Measurements from ENCODE around the gene TIMP1.
"Not testable (repeated sequence)": the region's sequence is repeated elsewhere in the genome, so short reads cannot be mapped to it uniquely, and the experiment has no call there.

Gene TIMP1

DNA sequence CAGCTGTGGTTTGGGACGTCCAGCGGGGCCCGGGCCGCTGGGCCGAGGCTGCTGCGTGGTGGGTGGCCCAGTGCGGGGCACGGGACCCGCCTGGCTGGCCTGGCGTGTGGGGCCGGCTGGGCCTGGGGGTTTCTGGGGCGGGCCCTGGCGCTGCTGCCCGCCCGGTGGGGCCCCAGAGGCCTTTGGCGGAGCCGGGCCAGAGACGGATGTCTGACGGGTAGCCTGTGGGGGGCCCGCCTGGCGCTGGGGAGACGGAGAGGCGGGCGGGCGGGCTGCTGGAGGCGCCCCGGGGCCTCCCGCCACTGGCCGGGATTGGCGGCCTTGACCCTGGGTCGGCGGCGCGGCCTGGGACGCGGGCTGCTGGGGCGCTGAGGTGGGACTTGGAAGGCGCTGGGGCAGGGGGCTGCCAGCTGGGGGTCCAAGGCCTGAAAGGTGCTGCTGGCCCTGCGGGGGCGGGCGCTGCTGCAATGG lies 8.1 kb upstream of the TIMP1 start:
- no peak for DNase-seq

DNA sequence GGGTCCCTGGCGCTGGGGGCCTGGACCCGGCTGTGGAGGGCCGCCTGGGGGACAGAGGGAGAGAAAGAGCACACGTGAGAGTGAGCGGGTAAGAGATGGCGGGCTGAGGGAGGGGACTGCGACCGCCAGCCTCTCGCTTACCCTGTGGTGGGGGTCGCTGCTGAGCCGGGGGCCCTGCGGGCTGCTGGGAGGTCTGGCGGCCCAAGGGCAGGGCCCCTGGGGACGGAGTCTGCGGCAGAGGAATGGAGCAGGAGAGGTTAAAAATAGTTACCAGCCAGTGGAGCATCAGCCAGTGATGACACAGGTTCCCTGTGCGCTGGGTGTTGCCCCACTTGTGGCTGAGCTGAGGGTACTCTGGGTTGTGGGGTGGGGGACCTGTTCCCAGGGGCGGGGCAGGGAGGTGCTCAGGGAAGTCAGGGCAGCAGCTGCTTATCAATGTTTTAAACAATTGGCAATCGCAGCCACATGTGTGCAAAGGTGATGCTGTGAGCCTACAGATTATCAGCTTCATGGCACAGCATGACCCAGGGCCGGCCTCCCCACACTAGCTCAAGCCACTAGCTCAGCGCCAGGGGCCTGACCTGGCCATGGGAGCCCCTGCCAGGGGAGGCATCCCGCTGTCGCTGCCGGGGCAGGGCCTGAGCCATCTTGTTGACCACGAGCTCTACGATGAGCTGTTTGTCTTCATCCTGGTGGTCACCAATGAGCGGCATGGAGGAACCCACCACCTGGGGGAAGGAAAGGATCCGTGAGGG lies 7.5 kb upstream of the TIMP1 start:
- DNase-seq = no peak

DNA sequence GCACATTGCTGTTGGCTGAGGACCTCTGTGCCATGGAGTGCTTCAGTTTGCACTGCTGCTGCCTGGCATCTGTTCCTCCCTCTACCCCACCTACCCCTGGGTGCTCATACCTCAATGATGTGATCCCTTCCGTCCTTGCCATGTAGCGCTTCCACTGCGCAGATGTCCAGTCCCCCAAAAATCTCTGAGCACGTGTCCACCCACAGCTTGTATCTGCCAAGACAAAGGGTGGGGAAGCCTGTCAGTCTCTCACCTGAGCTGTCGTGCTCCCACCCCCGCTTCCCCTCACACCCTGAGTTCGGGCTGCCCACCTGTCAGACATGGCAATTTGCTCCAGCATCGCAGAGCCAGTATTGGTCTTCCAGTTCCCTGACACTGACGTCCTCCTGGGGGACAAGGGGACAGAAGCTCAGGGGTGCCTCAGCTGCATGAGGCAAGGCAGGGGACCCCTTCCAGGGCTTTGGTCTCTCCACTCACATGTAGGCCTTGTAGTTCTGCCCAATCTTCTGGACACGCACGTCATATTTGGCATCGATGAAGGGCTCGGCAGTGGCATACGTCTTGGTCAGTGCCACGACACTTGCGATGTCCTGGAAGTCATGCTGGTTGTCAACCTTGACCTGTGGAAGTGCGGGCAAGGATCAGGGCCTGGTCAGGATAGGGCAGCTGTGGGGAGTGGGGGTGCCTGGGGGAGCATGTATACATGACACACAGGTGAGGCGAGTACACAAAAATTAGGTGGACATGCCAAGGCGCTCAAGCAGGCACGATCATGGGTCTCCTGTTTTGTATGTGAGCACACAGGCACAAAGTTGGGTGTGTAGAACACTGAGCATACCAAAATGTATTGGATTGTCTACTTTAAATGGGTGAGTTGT lies 6.0 kb upstream of the TIMP1 start:
- DNase-seq = no peak

GRCh38 chrX:47577424-47577823 lies 4.8 kb upstream of the TIMP1 start:
- no peak for DNase-seq

DNA sequence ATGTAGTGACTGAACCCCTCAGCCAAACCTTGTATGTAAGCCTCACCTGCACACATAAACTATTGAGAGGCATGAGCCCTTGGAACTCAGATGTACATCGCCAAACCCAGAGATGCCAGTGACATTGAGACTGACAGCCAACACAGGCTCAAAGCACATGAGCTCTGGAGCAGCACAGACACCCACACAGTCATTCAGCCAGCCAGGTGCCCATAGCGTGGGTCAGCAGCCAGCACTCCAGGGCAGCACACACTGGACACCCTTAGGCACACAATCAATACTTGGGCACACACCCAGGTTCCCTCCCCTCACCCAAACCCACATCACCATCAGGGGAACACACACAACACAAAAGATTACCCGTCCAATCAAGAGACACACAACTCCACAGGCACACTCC lies 4.3 kb upstream of the TIMP1 start:
- DNase-seq = no peak

DNA sequence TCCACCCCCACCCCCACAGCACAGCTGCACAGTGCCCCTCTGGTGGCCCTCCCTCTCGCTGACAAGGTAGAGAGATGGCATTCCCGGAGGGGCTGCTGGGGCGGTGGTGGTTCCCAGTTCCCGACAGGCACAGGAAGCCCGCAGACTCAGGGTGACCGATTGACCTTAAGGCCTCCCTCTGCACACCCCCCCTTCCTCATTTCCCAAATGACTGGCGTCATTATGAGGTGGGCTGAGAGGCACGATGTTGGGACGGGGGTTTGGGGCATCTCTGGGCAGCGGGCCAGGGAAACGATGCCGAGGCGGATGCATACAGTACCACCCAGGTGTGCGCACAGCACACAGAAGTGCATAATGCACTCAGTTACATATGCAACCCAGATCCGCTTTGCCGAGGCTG lies 3.5 kb upstream of the TIMP1 start:
- DNase-seq = no peak

DNA sequence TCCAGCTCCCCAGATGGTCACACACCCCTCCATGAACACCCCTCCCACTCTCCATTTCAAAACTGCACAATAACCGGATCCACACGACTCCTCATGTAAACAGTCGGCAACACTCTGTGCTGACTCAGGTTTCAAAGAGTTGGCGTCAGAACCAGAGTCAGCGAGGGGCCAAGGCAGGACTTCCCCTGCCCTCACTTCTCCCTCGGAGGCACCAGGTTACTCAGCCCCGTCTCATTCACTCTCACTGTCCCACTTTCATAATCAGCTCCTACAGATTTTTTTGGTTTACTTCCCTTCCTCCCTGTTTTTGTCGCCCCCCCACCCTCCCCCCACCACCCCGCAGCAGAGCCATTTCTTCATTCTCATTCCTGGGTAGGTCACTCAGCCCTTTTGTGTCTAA lies 2.7 kb upstream of the TIMP1 start:
- peak; percentile 61 for DNase-seq

DNA sequence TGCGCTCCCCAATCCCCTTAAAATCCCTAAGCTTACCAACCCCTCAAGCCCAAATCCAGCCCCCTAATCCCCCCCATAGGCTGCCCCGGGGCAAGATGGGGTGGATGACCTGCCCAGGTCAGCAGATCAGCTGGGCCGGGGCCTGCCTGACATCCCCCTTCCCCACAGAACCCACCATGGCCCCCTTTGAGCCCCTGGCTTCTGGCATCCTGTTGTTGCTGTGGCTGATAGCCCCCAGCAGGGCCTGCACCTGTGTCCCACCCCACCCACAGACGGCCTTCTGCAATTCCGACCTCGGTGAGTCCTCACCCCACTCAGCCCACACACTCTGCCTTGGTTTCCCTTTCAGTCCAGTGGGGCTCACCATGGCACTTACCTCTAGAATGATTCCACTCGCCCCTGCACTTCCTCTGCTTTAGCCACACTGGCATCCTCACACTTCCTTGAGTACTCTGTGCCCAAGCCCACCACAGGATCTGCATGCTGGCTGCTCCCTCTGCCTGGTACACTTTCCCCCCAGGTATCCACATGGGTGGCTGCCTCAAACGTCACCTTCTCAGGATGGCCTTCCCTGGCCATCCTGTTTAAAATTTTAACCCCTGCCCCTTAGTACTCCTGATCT lies 1.1 kb downstream of the TIMP1 start:
- no peak for DNase-seq

DNA sequence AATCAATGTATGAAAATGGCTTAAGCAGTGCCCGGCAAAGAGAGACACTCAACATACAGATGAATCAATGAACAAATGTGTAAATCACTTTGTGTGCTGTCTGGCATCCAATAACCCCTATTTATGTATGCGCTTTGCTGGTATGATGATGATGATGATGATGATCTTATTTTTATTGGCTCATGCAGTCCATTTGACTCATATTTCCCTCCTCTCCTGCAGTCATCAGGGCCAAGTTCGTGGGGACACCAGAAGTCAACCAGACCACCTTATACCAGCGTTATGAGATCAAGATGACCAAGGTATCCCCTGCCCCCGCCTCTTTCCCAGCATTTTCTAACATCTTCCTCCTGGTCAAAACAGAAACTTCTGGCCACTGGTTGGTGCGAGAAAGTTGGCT lies 2.5 kb downstream of the TIMP1 start:
- no peak for DNase-seq

- no peak for DNase-seq
Measured at GRCh38 chrX:47585273-47585672, 3.0 kb downstream of the TIMP1 start.

DNA sequence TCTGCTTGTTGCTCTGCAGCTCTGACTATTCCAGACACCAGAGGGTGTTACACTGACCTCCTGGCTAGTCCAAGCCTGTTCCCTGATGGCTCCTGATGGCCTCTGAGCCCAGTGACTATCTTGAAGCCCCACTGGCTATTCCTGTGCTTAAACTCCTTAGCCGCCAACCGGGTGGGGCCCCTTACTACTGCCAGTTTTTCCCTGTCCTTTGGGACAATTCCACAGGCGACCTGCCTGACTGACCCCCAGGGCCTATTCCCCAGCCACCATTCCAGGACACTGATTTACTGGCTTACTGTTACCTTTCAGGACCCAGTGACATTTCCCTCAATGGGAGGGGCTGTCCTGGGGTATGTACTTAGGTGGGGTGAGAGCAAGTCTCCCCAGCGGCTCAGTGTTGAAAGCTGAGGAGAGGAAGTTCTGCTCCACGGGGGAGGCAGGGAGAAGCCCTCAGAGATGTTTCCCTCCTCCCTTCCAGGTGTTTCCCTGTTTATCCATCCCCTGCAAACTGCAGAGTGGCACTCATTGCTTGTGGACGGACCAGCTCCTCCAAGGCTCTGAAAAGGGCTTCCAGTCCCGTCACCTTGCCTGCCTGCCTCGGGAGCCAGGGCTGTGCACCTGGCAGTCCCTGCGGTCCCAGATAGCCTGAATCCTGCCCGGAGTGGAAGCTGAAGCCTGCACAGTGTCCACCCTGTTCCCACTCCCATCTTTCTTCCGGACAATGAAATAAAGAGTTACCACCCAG lies 4.0 kb downstream of the TIMP1 start:
- DNase-seq = no peak

- DNase-seq = no peak
Measured at GRCh38 chrX:47587091-47587891, 5.1 kb downstream of the TIMP1 start.

DNA sequence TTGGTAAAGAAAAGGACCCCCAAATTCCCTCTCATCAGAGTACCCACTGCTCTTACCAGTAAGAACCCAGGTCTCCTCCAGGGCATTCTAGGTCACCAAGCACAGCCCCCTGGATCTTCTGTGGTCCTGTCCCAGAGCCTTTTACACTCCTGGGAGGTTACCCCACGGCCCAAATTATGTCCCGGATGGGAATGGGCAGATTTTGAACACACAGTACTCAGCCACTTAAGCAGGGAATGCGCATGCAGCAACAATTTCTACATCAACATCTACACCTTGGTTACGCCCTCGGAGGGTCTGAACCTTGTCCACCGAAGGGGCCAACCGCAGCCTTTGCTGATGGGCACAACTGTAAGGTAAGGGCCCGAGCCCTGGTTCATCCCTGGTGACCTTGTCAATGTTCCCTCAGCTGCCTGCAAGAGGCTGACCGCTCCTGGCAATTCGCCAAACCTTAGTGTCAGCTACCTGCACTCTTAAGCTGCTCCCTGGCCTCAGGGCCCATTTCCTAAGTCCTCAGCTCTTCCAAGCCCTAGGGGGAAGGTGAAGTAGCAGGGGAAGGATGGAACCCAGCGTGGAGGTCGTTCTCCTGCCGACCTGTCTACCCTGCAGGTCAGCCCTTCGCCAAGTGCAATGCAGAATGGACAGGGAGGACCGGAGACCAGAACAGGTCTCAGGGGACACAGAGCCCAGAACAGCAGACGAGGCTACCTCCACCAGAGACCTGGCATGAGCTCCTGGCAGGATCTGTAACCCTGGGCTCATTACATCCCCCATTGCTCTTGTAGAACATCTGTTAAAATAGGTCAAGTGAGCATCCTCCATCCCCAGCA lies 5.9 kb downstream of the TIMP1 start:
- no peak for DNase-seq

- no peak for DNase-seq
Measured at GRCh38 chrX:47590984-47591383, 8.7 kb downstream of the TIMP1 start.

DNA sequence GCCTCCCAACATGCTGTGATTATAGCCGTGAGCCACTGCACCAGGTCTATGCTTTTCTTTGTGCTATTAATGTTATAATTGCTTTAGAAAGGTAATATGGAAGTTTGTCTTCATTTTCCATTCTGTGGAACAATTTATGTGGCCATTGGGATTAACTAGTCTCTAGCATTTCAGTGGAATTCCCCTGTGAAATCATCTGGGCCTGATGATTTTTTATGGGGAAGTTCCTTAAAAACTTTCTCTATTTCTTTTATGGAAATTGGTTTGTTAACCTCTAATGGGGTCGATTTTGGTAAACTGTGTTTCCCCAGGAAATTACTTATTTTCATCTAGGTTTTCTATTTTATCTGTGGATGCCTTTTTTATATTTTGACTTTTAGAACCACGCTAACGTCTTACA lies 11.3 kb downstream of the TIMP1 start:
- no peak for DNase-seq

DNA sequence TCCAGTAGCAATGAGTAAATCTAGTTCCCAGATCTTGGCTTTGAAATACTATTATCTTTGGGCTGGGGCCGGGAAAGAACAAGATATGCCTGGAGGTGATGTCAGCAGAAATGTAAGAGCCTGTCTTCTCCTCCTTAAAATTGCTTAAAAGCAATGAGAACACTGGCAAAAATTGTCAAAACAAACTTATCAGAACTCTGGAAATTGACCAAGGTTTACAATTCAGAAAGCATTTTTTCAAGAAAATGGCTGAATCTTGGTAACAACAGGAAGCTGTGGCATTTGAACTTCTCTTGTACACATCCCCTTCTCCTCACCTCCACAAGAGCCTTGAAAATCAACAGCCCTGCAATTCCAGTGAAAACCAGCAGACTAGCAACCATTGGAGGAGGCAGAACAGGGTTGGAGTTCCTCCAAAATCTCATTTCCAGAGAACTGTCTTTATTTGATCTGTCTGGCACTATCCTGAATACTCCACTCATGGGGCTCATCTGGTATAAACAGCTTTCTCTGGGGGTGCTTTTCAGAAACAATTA lies 13.5 kb downstream of the TIMP1 start:
- no peak for DNase-seq

DNA sequence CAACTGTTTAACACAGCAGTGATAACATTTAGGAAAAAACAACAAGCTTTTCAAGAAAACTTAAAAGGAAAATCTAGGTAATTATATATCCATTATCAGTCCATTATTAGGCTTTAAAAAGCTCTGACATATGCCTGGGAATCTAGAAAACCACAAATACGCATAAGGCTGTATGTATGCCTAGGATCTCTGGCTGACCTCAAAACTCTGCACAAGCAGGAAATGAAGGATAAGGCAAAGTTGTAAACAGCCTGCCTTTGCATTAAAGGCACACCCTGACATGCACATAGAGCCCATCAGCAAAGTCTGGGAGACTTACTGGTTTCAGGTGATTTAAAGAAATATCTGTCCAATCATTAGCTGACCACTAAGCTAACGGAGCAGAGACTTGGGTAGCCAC lies 14.0 kb downstream of the TIMP1 start:
- DNase-seq = no peak

GRCh38 chrX:47597222-47597621 lies 15.0 kb downstream of the TIMP1 start:
- no peak for DNase-seq

- not testable (repeated sequence) for DNase-seq
Measured at GRCh38 chrX:47603125-47603524, 20.9 kb downstream of the TIMP1 start.

- DNase-seq = no peak
Measured at GRCh38 chrX:47605024-47605423, 22.8 kb downstream of the TIMP1 start.

GRCh38 chrX:47607091-47607490 lies 24.9 kb downstream of the TIMP1 start:
- DNase-seq = no peak
